CD4-positive, alpha-beta T cell (primary cell): ENCODE results near the gene PIGM. TPM values are rescaled to one million over a fixed set of nuclear protein-coding genes. Genes with fewer than 3 reads are reported as not detected.

ENCODE experiments used
- ATAC-seq: fragments of 200-7000 bp; cut with Tn5 transposase; one replicate; pipeline ENCODE4 v1.10.0; 2022; ENCODE audit warnings: mild to moderate bottlenecking; ENCODE audit not compliant: poor library complexity
- CTCF ChIA-PET: fragments of 350-600 bp; sonication (Branson Sonifier 250); formaldehyde crosslinking; loops from one replicate; lab custom pipeline; 2021; ENCODE audit warnings: antibody characterized with exemption, inconsistent platforms; lab: Charles Lee
- POLR2A ChIA-PET: fragments of 350-600 bp; sonication (Branson Sonifier 250); formaldehyde crosslinking; loops from one replicate; lab custom pipeline; 2021; ENCODE audit warnings: antibody characterized with exemption, inconsistent platforms; lab: Charles Lee
- DNase-seq, 14 experiments: peaks; one replicate each; pipeline ENCODE4 v3.0.0-alpha.2; 2013 to 2020; ENCODE audit warnings: mixed read lengths in 2 of 14
- H3K27ac ChIP-seq, 2 donors: one replicate each; pipeline versions ENCODE4 v1.5.1 to v1.7.0; 2013; ENCODE audit warnings: low read length in 2 of 2, low read depth in 1 of 2, mild to moderate bottlenecking in 1 of 2
- H3K27me3 ChIP-seq, 2 experiments: 1 replicate in 1 of 2; 2 replicates in 1 of 2; pipeline versions ENCODE4 v1.6.1 to v1.7.0; 2013; ENCODE audit warnings: low read length in 2 of 2, control low read depth in 1 of 2, mild to moderate bottlenecking in 1 of 2, moderate library complexity in 1 of 2; ENCODE audit not compliant: insufficient read depth in 2 of 2, control insufficient read depth in 1 of 2
- H3K36me3 ChIP-seq: one replicate; pipeline ENCODE4 v1.6.1; 2013; ENCODE audit warnings: low read length, control low read depth; ENCODE audit not compliant: insufficient read depth
- H3K4me1 ChIP-seq: one replicate; pipeline ENCODE4 v1.6.1; 2013; ENCODE audit warnings: low read length, control low read depth; ENCODE audit not compliant: insufficient read depth
- H3K4me3 ChIP-seq: one replicate; pipeline ENCODE4 v1.5.1; 2013; ENCODE audit warnings: mild to moderate bottlenecking, low read length, moderate library complexity
- H3K9me3 ChIP-seq, 2 experiments: 1 replicate in 1 of 2; 2 replicates in 1 of 2; pipeline versions ENCODE4 v1.6.1 to v1.7.0; 2013; ENCODE audit warnings: low read length in 2 of 2, mild to moderate bottlenecking in 2 of 2, control low read depth in 1 of 2, moderate library complexity in 1 of 2; ENCODE audit not compliant: control insufficient read depth in 1 of 2, insufficient read depth in 1 of 2
- H3K27ac Mint-ChIP-seq: one replicate; pipeline ENCODE4 v1.8.0; 2020; ENCODE audit warnings: mixed read lengths
- H3K27me3 Mint-ChIP-seq: one replicate; pipeline ENCODE4 v1.8.0; 2021; ENCODE audit warnings: mixed read lengths
- H3K36me3 Mint-ChIP-seq: one replicate; pipeline ENCODE4 v1.8.0; 2021; ENCODE audit warnings: low read depth, mixed read lengths
- H3K4me1 Mint-ChIP-seq: one replicate; pipeline ENCODE4 v1.8.0; 2021; ENCODE audit warnings: low read depth, mixed read lengths
- H3K4me3 Mint-ChIP-seq: one replicate; pipeline ENCODE4 v1.8.0; 2020; ENCODE audit warnings: mild to moderate bottlenecking, mixed read lengths
- H3K9me3 Mint-ChIP-seq: one replicate; pipeline ENCODE4 v1.8.0; 2020; ENCODE audit warnings: mixed read lengths
- intact Hi-C, 2 experiments: fragments of 100-400 bp; cut with DNase I in 1 of 2; cut with micrococcal nuclease in 1 of 2; formaldehyde crosslinking; loops; one replicate each; pipeline versions ENCODE4 v1.15.1 to v1.9.0; 2023 to 2025; cut with DNase I, micrococcal nuclease
- total RNA-seq, 174 experiments: library from RNA in 2 of 174; stranded (reverse) in 2 of 174; gene quantifications; one replicate each; pipeline ENCODE4 v1.2.3 and lab custom pipeline; 2021 to 2026
- TF ChIP-seq, protein P1 (sequence below): fragments of 200-600 bp; IDR thresholded peaks from one replicate; pipeline ENCODE4 v1.8.0; 2022; ENCODE audit warnings: antibody characterized with exemption, mild to moderate bottlenecking

Gene PIGM
- total RNA-seq, 2 experiments from 2014 or later = 2.1 to 2.2 TPM

DNA sequence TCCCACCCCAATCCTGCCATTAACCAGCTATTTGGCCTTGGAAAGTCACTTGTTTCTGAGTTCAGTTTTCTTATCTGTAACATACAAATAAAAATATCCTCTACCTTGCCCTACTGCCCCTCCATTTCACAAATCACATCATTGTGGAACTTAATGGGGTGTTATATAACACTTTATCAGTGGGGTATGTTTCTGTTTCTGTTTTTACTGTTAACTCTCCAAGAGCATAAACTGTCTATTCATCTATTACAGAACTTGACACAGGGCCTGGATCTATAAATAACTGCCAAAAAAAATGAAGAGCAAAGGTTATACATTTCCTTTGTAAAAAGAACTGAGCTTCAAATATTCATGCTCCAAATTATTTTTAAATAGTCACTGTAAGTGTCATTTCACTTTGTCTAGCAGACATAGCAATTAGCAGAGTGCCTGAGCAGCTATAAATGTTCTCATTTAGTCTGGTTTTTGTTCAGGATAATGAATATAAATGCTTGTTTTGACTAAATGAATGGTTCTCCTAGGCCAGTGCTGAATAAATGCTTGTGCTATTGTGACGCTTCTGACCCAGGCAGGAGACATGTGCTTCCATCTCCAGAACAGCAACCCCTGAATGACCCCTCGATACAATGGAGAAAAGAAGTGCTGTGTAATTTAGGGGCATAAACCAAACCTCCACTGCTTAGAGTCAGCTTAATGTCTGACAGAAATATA lies 7.4 kb downstream of the PIGM start:
- H3K4me1 ChIP-seq = no peaks in the 10 kb centered on the region
- H3K27ac ChIP-seq = no peak overlapping the region
- ATAC-seq = no peak
- peaks cover 15% of the 10 kb centered on the region for H3K4me1 Mint-ChIP-seq
- H3K36me3 Mint-ChIP-seq = peaks cover 5% of the 10 kb centered on the region
- no peak overlapping the region for H3K27ac Mint-ChIP-seq
- no peaks in the 10 kb centered on the region for H3K27me3 ChIP-seq
- H3K9me3 ChIP-seq = no peaks in the 10 kb centered on the region
- no peaks in the 10 kb centered on the region for H3K36me3 ChIP-seq
- no peak overlapping the region for H3K4me3 Mint-ChIP-seq
- intact Hi-C loops = no loop called here
- no peaks in the 10 kb centered on the region for H3K9me3 Mint-ChIP-seq
- no peaks in the 10 kb centered on the region for H3K27me3 Mint-ChIP-seq
- POLR2A ChIA-PET = no interaction called here
- TF ChIP-seq, protein P1, sequence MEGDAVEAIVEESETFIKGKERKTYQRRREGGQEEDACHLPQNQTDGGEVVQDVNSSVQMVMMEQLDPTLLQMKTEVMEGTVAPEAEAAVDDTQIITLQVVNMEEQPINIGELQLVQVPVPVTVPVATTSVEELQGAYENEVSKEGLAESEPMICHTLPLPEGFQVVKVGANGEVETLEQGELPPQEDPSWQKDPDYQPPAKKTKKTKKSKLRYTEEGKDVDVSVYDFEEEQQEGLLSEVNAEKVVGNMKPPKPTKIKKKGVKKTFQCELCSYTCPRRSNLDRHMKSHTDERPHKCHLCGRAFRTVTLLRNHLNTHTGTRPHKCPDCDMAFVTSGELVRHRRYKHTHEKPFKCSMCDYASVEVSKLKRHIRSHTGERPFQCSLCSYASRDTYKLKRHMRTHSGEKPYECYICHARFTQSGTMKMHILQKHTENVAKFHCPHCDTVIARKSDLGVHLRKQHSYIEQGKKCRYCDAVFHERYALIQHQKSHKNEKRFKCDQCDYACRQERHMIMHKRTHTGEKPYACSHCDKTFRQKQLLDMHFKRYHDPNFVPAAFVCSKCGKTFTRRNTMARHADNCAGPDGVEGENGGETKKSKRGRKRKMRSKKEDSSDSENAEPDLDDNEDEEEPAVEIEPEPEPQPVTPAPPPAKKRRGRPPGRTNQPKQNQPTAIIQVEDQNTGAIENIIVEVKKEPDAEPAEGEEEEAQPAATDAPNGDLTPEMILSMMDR = no peak
- no peak overlapping the region for H3K4me3 ChIP-seq
- DNase-seq = no peak
- CTCF ChIA-PET = interaction anchor here (1.3 kb wide), 1 partner anchor 62 kb away, joined by 4 read pairs; no protein-coding TSS in a partner anchor

DNA sequence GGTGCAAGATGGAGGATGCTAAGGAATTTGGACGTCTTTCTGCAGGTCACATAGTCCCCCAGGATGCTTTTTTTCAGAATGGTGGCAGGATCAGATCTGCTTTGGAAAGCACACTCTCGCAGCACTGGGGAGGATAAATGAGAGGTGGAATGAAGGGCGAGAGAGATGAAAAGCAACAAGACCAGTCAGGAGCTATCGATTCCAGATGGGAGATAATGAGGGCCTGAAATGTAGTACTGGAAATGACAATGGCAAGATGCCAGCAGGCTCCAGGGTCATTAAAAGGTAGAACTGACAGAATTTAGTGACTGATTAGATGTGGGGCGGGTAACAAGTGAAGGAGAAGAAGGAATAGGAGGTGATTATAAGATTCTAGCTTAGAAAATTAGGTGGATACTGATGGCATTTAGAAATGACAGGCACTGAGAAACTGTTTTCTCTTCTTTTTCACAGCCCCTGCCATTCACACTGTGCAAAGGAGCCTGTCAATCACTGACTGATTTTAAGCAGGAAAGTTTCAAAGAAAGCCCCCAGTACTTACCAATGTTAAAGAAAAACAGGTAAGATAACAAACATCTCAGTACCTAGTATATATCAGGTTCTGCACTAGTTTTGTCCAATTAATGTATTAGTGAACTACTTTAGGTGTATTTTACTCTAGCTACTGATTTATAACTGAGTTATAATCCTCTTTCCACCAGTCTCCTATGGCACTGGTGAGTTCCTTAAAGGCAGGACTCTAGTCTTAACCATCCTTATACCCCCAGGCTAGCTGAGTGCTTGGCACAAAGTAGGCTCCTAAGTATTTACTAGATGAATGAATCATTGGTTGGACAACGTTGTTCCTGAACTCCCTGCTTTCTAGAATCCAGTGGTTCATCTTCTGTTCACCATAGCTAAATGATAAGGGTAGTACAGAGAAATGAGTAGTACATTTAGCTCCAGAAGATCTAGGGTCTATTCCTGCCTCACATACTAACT lies 9.2 kb downstream of the PIGM start:
- Histone ChIP-seq H3K36me3 (no peaks in the 10 kb centered on the region), H3K4me3 (no peak overlapping the region), H3K4me1 (no peaks in the 10 kb centered on the region), H3K9me3 (no peaks in the 10 kb centered on the region), H3K27ac (no peak overlapping the region), H3K27me3 (no peaks in the 10 kb centered on the region)
- no peak overlapping the region for H3K27ac Mint-ChIP-seq
- H3K9me3 Mint-ChIP-seq = no peaks in the 10 kb centered on the region
- intact Hi-C loops = no loop called here
- CTCF ChIA-PET = interaction anchor here (1.0 to 1.1 kb wide), 2 partner anchors 9 to 15 kb away, joined by 3 to 4 read pairs; partner anchors contain the start of gene PIGM
- DNase-seq = no peak
- POLR2A ChIA-PET = interaction anchor here (1.1 kb wide), 1 partner anchor 9 kb away, joined by 3 read pairs; the partner anchor contains the start of gene PIGM
- TF ChIP-seq, protein P1 = no peak
- peaks cover 7% of the 10 kb centered on the region for H3K4me1 Mint-ChIP-seq
- H3K36me3 Mint-ChIP-seq = peaks cover 5% of the 10 kb centered on the region
- H3K4me3 Mint-ChIP-seq = no peak overlapping the region
- H3K27me3 Mint-ChIP-seq = peaks cover 6% of the 10 kb centered on the region
- ATAC-seq = no peak

DNA sequence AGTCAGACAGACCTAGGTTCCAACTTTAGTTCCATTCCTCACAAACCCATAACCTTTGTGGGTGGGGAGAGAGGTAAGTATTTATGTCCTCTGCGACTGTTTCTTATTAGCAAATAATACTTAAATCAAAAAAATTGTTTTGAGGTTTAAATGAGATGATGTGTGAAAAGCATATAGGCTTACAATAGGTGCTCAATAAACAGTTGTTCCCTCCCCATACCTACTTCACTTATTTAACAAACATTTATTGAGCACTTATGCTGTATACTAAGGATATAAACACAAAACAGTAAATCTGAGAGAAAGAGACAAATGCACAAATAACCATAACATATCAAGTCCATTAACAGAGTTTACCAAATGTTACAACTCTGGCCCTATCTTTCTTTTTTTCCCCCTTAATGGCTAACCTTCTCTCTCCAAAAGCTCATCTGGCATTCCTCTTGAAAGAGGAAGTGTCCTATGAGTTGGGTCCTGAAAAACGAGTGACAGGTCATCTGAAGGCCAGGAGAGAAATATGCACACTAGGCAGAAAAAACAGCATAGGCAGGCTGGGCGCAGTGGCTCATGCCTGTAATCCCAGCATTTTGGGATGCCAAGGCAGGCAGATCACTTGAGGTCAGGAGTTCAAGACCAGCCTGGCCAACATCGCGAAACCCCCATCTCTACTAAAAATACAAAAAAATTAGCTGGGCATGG lies 10.3 kb downstream of the PIGM start:
- no peaks in the 10 kb centered on the region for H3K36me3 Mint-ChIP-seq
- TF ChIP-seq, protein P1 = no peak

More for the DNA sequence above, 10.3 kb downstream of the PIGM start:
- no peak overlapping the region for H3K4me3 Mint-ChIP-seq
- Histone ChIP-seq H3K27me3 (no peaks in the 10 kb centered on the region), H3K36me3 (no peaks in the 10 kb centered on the region), H3K4me1 (no peaks in the 10 kb centered on the region), H3K27ac (no peak overlapping the region), H3K9me3 (no peaks in the 10 kb centered on the region), H3K4me3 (no peak overlapping the region)
- DNase-seq (no peak), ATAC-seq (no peak)
- no peaks in the 10 kb centered on the region for H3K9me3 Mint-ChIP-seq
- H3K4me1 Mint-ChIP-seq = no peaks in the 10 kb centered on the region
- peaks cover 6% of the 10 kb centered on the region for H3K27me3 Mint-ChIP-seq
- POLR2A ChIA-PET = no interaction called here
- no peak overlapping the region for H3K27ac Mint-ChIP-seq
- CTCF ChIA-PET = no interaction called here
- intact Hi-C loops = no loop called here
